Panc1 (cell line): Measurements from ENCODE around the gene ZNF791. TPM values are rescaled to one million over a fixed set of nuclear protein-coding genes. Genes with fewer than 3 reads are reported as not detected.
A peak's percentile ranks its signal among the peaks of the same experiment; 100 is the strongest.

ENCODE experiments used
- ATAC-seq: fragments of 200-7000 bp; cut with Tn5 transposase; 2 replicates; pipeline ENCODE4 v1.9.1; 2020; ENCODE audit warnings: mild to moderate bottlenecking, moderate library complexity
- BruUV-seq: library from RNA; stranded (reverse); fragments of 400-500 nt; replicated peaks from 2 replicates; lab custom pipeline; 2021; lab: Mats Ljungman, UMichigan
- CTCF ChIA-PET: fragments of 300-600 bp; sonication (Branson Sonifier 250); formaldehyde crosslinking; loops from one replicate; lab custom pipeline; 2022; ENCODE audit warnings: antibody characterized with exemption; lab: Charles Lee
- POLR2A ChIA-PET: fragments of 300-600 bp; sonication (Branson Sonifier 250); formaldehyde crosslinking; loops from one replicate; lab custom pipeline; 2022; ENCODE audit warnings: antibody characterized with exemption; lab: Charles Lee
- DNase-seq: peaks from one replicate; pipeline ENCODE4 v3.0.0-alpha.2; 2010; ENCODE audit warnings: low read depth, low spot score
- H3K27ac ChIP-seq: 2 replicates; pipeline ENCODE4 v1.5.1; 2011; ENCODE audit warnings: mild to moderate bottlenecking, low read length, inconsistent platforms
- H3K27me3 ChIP-seq: fragments of 200-500 bp; sonication (Bioruptor generic); 2 replicates; pipeline ENCODE4 v1.6.0; 2014; ENCODE audit warnings: low read length, inconsistent platforms; ENCODE audit not compliant: control insufficient read depth, insufficient read depth
- H3K36me3 ChIP-seq: fragments of 200-500 bp; sonication (Bioruptor generic); 2 replicates; pipeline ENCODE4 v1.5.1; 2014; ENCODE audit warnings: inconsistent platforms, mild to moderate bottlenecking, low read length, moderate library complexity; ENCODE audit not compliant: control insufficient read depth, insufficient read depth
- H3K4me1 ChIP-seq: 2 replicates; pipeline ENCODE4 v1.5.1; 2011; ENCODE audit warnings: inconsistent platforms, mild to moderate bottlenecking, low read length, moderate library complexity; ENCODE audit not compliant: control insufficient read depth, insufficient read depth
- H3K4me3 ChIP-seq, 2 experiments: 2 replicates each; pipeline ENCODE4 v1.5.1; 2011 to 2012; ENCODE audit warnings: low read depth in 2 of 2, low read length in 2 of 2, mild to moderate bottlenecking in 2 of 2, inconsistent platforms in 1 of 2, moderate library complexity in 1 of 2
- H3K9me3 ChIP-seq: fragments of 200-500 bp; sonication (Bioruptor generic); 2 replicates; pipeline ENCODE4 v1.5.1; 2014; ENCODE audit warnings: low read depth, mild to moderate bottlenecking, inconsistent platforms, low read length, moderate library complexity; ENCODE audit not compliant: control insufficient read depth, insufficient read depth
- POLR2AphosphoS5 ChIP-seq: IDR thresholded peaks from 2 replicates; pipeline ENCODE4 v1.6.1; 2012; ENCODE audit warnings: mild to moderate bottlenecking, low read depth, low read length, moderate library complexity
- SIN3A ChIP-seq: IDR thresholded peaks from 2 replicates; pipeline ENCODE4 v1.6.1; 2012; ENCODE audit warnings: low read depth, mild to moderate bottlenecking, low read length, moderate library complexity, borderline replicate concordance; ENCODE audit not compliant: insufficient read depth
- TCF7L2 ChIP-seq: IDR thresholded peaks from 2 replicates; pipeline ENCODE4 v1.6.1; 2011; ENCODE audit warnings: mild to moderate bottlenecking, low read depth, low read length, inconsistent platforms
- in situ Hi-C: cut with HindIII; loops from 2 replicates; pipeline ENCODE4 v1.10.0; 2016; ENCODE audit warnings: low sequenced_read_pairs, low pct_unique_long_range_greater_than_20kb
- intact Hi-C: fragments of 100-400 bp; cut with micrococcal nuclease; formaldehyde crosslinking; loops from one replicate; pipeline ENCODE4 v1.10.0; 2022; ENCODE audit not compliant: unreplicated experiment
- total RNA-seq: library from RNA; stranded (reverse); gene quantifications from one replicate; pipeline ENCODE4 v1.2.1, GENCODE V29; 2021; ENCODE audit not compliant: unreplicated experiment
- TF ChIP-seq, protein P1 (sequence below), 2 experiments: IDR thresholded peaks; 2 replicates each; pipeline ENCODE4 v1.6.1; 2011 to 2012; ENCODE audit warnings: low read depth in 2 of 2, control low read depth in 1 of 2, low read length in 1 of 2, mild to moderate bottlenecking in 1 of 2, moderate library complexity in 1 of 2; ENCODE audit not compliant: insufficient read depth in 1 of 2
- TF ChIP-seq, protein P2 (sequence below): fragments of 450-650 bp; IDR thresholded peaks from 2 replicates; pipeline ENCODE4 v1.5.1; 2017; ENCODE audit warnings: mild to moderate bottlenecking

The ZNF791 gene
- total RNA-seq, 1 experiment from 2014 or later = 19.0 TPM

DNA sequence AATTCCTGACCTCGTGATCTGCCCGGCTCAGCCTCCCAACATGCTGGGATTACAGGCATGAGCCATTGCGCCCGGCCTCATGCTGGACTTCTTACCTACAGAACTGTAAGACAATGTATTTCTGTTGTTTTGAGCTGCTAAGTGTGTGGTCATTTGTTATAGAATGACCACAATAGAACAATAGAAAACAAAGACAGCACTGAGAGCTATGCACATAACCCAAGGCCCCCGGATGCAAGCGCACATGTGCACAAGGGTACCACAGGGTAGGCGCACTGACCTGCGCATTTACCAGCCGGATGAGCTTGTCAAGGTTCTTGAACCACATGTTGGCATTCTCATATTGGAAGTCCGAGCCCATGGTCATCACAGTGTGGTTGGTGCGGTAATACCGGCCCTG, 50.3 kb downstream of the ZNF791 start:
- no peak for ATAC-seq
- no TSS peak for BruUV-seq
- Histone ChIP-seq H3K36me3 (no peaks in the 10 kb centered on the region), H3K9me3 (no peaks in the 10 kb centered on the region), H3K27me3 (no peaks in the 10 kb centered on the region), H3K27ac (no peak overlapping the region), H3K4me1 (peaks cover 2% of the 10 kb centered on the region; the same call in 1 of the 2 replicates), H3K4me3 (no peak overlapping the region)
- TF ChIP-seq, protein P1, sequence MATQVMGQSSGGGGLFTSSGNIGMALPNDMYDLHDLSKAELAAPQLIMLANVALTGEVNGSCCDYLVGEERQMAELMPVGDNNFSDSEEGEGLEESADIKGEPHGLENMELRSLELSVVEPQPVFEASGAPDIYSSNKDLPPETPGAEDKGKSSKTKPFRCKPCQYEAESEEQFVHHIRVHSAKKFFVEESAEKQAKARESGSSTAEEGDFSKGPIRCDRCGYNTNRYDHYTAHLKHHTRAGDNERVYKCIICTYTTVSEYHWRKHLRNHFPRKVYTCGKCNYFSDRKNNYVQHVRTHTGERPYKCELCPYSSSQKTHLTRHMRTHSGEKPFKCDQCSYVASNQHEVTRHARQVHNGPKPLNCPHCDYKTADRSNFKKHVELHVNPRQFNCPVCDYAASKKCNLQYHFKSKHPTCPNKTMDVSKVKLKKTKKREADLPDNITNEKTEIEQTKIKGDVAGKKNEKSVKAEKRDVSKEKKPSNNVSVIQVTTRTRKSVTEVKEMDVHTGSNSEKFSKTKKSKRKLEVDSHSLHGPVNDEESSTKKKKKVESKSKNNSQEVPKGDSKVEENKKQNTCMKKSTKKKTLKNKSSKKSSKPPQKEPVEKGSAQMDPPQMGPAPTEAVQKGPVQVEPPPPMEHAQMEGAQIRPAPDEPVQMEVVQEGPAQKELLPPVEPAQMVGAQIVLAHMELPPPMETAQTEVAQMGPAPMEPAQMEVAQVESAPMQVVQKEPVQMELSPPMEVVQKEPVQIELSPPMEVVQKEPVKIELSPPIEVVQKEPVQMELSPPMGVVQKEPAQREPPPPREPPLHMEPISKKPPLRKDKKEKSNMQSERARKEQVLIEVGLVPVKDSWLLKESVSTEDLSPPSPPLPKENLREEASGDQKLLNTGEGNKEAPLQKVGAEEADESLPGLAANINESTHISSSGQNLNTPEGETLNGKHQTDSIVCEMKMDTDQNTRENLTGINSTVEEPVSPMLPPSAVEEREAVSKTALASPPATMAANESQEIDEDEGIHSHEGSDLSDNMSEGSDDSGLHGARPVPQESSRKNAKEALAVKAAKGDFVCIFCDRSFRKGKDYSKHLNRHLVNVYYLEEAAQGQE (IDR thresholded peaks at IDR 0.05; ENCODE audit: insufficient read depth in 1 of 2, low read depth in 2 of 2, low read length in 1 of 2) = no peak
- TF ChIP-seq SIN3A = no peak
- TF ChIP-seq TCF7L2 = no peak
- TF ChIP-seq, protein P2, sequence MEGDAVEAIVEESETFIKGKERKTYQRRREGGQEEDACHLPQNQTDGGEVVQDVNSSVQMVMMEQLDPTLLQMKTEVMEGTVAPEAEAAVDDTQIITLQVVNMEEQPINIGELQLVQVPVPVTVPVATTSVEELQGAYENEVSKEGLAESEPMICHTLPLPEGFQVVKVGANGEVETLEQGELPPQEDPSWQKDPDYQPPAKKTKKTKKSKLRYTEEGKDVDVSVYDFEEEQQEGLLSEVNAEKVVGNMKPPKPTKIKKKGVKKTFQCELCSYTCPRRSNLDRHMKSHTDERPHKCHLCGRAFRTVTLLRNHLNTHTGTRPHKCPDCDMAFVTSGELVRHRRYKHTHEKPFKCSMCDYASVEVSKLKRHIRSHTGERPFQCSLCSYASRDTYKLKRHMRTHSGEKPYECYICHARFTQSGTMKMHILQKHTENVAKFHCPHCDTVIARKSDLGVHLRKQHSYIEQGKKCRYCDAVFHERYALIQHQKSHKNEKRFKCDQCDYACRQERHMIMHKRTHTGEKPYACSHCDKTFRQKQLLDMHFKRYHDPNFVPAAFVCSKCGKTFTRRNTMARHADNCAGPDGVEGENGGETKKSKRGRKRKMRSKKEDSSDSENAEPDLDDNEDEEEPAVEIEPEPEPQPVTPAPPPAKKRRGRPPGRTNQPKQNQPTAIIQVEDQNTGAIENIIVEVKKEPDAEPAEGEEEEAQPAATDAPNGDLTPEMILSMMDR = no peak
- no peak for TF ChIP-seq POLR2AphosphoS5
- DNase-seq = no peak
- intact Hi-C loops (no loop called here), in situ Hi-C loops (no loop called here)
- CTCF ChIA-PET = interaction anchor here (0.6 kb wide), 1 partner anchor 164 kb away, joined by 4 read pairs; no protein-coding TSS in a partner anchor
- POLR2A ChIA-PET = interaction anchor here (0.6 kb wide), 1 partner anchor 22 kb away, joined by 4 read pairs; no protein-coding TSS in a partner anchor

DNA sequence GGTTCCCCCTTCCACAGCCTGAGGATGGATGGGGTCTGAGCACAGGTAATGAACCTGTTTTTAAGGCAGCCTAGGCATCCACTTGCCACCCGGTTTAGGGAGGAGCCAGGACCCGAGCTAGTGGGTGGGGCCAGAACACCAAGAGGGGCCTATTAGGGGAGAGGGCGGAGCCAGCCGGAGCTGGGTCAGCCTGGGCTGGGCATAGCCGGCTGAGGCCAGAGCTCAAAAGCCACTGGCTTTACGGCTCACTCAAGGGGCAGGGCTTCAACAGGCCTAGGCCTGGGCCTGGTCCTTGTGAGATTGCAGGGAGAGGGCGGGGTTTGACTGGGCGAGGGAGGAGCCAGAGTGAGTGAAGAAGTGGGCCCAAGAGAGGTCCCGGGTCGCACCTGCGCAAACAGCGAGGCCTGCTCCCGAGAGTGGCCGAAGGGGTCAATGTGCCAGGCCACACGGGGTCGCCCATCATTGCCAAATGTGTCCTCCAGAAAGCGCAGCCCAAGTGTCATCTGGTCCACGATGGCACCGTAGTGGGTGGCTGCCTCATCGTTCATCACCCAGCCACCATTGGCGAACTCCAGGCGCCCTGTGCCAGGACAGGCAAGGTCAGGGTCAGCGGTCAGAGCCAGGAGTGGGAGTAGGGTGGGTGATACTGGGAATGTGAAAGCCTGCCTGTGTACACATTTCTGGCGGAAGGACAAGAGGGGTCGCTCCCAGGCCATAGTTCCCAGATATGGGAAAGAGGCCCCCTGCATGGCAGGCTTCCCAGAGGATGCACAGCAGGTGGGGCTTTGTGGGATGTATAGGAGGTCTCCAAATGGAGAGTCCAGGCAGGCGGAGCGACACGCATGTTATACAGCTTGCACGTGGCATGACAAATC, 53.9 kb downstream of the ZNF791 start:
- H3K9me3 ChIP-seq = no peaks in the 10 kb centered on the region
- TF ChIP-seq TCF7L2 (no peak), POLR2AphosphoS5 (no peak)
- TF ChIP-seq, protein P2 = no peak
- TF ChIP-seq, protein P1 (IDR thresholded peaks at IDR 0.05; ENCODE audit: insufficient read depth in 1 of 2, low read depth in 2 of 2, low read length in 1 of 2) = no peak
- POLR2A ChIA-PET = no interaction called here
- in situ Hi-C loops (no loop called here), intact Hi-C loops (no loop called here)
- H3K4me3 ChIP-seq = no peak overlapping the region
- DNase-seq (no peak), ATAC-seq (peak; percentile 22; the same call in 1 of the 2 replicates)
- H3K27ac ChIP-seq = no peak overlapping the region
- peaks cover 3% of the 10 kb centered on the region; the same call in 1 of the 2 replicates for H3K36me3 ChIP-seq
- H3K4me1 ChIP-seq = peaks cover 3% of the 10 kb centered on the region
- BruUV-seq = no TSS peak
- CTCF ChIA-PET = no interaction called here
- H3K27me3 ChIP-seq = no peaks in the 10 kb centered on the region
